Mucosa of descending colon (tissue), 3 donors: ENCODE results near the gene AP1AR. TPM values are rescaled to one million over a fixed set of nuclear protein-coding genes. Genes with fewer than 3 reads are reported as not detected.
A peak's percentile ranks its signal among the peaks of the same experiment; 100 is the strongest.

Experiments used
- ATAC-seq: fragments of 200-7000 bp; cut with Tn5 transposase; one replicate; pipeline ENCODE4 v1.9.1; 2020; ENCODE audit warnings: mild to moderate bottlenecking, moderate library complexity
- DNase-seq, 3 donors: peaks; one replicate each; pipeline ENCODE4 v3.0.0-alpha.2; 2020
- H3K36me3 ChIP-seq: fragments of 200-600 bp; one replicate; pipeline ENCODE4 v1.8.0; 2021; ENCODE audit warnings: low read depth, mild to moderate bottlenecking
- H3K4me1 ChIP-seq: fragments of 200-600 bp; one replicate; pipeline ENCODE4 v1.8.0; 2021; ENCODE audit warnings: low read depth, mild to moderate bottlenecking
- H3K4me3 ChIP-seq: fragments of 200-600 bp; one replicate; pipeline ENCODE4 v1.8.0; 2021; ENCODE audit warnings: mild to moderate bottlenecking
- H3K9me3 ChIP-seq: fragments of 200-600 bp; one replicate; pipeline ENCODE4 v1.8.0; 2021; ENCODE audit warnings: mild to moderate bottlenecking
- intact Hi-C, 2 donors: fragments of 100-400 bp; cut with DNase I in 1 of 2; cut with micrococcal nuclease in 1 of 2; formaldehyde crosslinking; loops; one replicate each; pipeline versions ENCODE4 v1.11.0 to v1.11.1; 2022; cut with DNase I, micrococcal nuclease
- total RNA-seq, 3 donors: library from RNA; stranded (reverse); fragmentation: NEBNext Ultra II Directional in 2 of 3; extraction: Animal tissue kit (Norgen Biotek cat#: 25700) in 2 of 3; gene quantifications; one replicate each; pipeline versions ENCODE4 v1.2.1 to v1.2.4, GENCODE V29; 2021 to 2023
- TF ChIP-seq, protein P1 (sequence below): fragments of 200-600 bp; IDR thresholded peaks from one replicate; pipeline ENCODE4 v1.8.0; 2022; ENCODE audit warnings: antibody characterized with exemption, mild to moderate bottlenecking
- donor health status: DM: no; HTN: no; CAD: no; lungs with moderate emphysema.
- donor health status: DM: no; HTN: no; CAD: no.
- donor health status: DM: no; HTN: yes; CAD: no.

The AP1AR gene
- total RNA-seq, 3 donors from 2014 or later = 32.3 to 51.5 (median 35.9) TPM

DNA sequence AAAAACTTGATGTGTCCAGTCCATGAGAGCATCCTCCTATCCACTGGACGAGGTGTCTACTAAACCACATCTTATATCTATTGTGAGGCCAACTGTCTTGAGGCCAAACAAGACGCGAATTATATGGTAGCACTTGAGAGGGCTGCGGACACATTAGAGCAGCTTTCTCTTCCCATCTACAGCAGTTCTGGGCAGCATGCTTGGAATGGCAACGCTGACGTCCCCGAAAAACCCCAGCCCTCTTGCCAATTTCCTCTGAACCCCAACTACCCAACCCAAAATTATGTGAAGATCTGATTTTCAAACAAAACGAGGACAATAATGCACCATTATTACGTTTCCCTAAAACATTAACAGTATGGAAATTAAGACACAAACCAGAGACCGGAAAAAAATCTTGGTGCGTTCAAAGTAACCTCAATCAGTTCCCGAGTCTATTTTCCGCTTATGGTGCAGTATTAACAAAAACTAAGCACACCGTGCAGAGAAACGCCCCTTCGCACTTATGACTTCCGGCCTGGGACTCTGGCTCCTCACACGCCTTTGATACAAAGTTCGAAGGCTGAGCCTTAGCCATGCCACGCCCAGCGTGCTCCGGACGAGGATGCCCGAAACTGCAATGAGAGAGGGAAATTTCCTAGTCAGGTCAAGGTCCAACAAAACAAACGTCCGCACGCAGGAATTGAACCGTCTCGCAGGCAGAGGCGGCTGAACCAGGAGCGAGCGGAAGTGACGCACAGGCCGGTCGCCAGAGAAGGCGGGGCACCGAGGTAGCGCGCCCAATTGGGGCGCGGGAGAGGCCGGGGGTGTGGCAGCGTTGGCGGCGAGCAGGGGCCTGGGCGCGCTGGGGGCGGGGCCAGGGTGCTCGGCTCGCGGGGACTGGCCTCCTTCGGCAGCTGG, 458 bp upstream of the AP1AR start:
- TF ChIP-seq, protein P1, sequence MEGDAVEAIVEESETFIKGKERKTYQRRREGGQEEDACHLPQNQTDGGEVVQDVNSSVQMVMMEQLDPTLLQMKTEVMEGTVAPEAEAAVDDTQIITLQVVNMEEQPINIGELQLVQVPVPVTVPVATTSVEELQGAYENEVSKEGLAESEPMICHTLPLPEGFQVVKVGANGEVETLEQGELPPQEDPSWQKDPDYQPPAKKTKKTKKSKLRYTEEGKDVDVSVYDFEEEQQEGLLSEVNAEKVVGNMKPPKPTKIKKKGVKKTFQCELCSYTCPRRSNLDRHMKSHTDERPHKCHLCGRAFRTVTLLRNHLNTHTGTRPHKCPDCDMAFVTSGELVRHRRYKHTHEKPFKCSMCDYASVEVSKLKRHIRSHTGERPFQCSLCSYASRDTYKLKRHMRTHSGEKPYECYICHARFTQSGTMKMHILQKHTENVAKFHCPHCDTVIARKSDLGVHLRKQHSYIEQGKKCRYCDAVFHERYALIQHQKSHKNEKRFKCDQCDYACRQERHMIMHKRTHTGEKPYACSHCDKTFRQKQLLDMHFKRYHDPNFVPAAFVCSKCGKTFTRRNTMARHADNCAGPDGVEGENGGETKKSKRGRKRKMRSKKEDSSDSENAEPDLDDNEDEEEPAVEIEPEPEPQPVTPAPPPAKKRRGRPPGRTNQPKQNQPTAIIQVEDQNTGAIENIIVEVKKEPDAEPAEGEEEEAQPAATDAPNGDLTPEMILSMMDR = no peak
- ATAC-seq (peak; percentile 94), DNase-seq (peak; percentile 98 to 99 (median 99))
- H3K4me1 ChIP-seq = peaks cover 16% of the 10 kb centered on the region
- H3K36me3 ChIP-seq = no peaks in the 10 kb centered on the region
- H3K4me3 ChIP-seq = peak overlapping the region; percentile 91
- intact Hi-C loops = loop anchor here in 1 of 2 donors (10.0 kb wide), 1 partner anchor 126 kb away; no protein-coding TSS in a partner anchor
- H3K9me3 ChIP-seq = no peaks in the 10 kb centered on the region

GRCh38 chr4:112234952-112235609, 3.5 kb downstream of the AP1AR start:
- intact Hi-C loops = loop anchor here (5.0 to 10.0 kb wide), 2 partner anchors 130 to 138 kb away; no protein-coding TSS in a partner anchor
- TF ChIP-seq, protein P1 = peak; percentile 59
- no peaks in the 10 kb centered on the region for H3K9me3 ChIP-seq

DNA sequence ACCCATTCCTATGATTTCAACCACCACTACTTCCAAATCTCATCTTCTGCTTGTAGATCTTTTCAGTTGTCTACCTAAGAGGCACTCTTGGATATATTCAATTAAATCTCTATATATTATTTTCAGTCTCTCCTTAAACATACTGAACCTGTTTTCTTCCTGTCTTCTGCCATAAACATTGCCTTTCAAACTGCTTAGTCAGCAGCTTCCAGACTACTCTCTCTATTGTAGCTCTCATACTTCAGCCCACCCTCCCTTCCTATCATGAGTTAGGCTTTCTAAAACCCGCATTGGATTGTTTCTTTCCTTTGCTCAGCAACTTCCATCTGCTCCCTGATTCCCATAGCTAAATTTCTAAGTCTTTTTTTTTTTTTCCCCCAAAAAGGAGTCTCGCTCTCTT, 4.5 kb downstream of the AP1AR start:
- no peaks in the 10 kb centered on the region for H3K9me3 ChIP-seq
- H3K4me1 ChIP-seq = peaks cover 16% of the 10 kb centered on the region
- H3K4me3 ChIP-seq = no peak overlapping the region
- intact Hi-C loops = loop anchor here (5.0 to 10.0 kb wide), 2 partner anchors 131 to 139 kb away; no protein-coding TSS in a partner anchor
- H3K36me3 ChIP-seq = no peaks in the 10 kb centered on the region
- ATAC-seq (no peak), DNase-seq (no peak)
- TF ChIP-seq, protein P1 = no peak

More at GRCh38 chr4:112234952-112235609, 3.5 kb downstream of the AP1AR start:
- H3K4me3 ChIP-seq = no peak overlapping the region
- DNase-seq = peak in 1 of 3 donors; percentile 96
- no peak for ATAC-seq
- peaks cover 16% of the 10 kb centered on the region for H3K4me1 ChIP-seq
- no peaks in the 10 kb centered on the region for H3K36me3 ChIP-seq

DNA sequence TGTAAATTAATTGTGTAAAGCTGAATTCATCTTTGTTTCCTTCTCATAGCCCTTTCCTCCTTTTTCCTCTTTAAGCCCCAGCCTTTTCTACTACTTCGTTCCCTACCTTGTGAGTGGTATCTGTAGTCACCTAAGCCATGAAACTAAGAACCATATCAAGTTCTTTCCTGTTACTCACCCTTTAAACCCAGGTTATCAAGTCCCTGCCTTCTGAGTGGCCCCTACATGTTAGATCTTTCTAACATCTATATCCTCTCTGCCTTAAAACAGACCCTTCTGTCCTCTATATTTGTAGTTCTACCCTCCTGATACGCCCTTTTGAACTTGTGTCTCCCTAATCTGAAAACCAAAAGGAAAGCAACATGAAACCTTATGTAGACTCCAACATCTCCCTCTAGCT, 7.2 kb downstream of the AP1AR start:
- Histone ChIP-seq H3K9me3 (no peaks in the 10 kb centered on the region), H3K4me3 (no peak overlapping the region), H3K36me3 (no peaks in the 10 kb centered on the region), H3K4me1 (peaks cover 11% of the 10 kb centered on the region)
- ATAC-seq (no peak), DNase-seq (no peak)
- intact Hi-C loops = loop anchor here (5.0 to 10.0 kb wide), 2 partner anchors 134 to 142 kb away; no protein-coding TSS in a partner anchor
- TF ChIP-seq, protein P1 = no peak

DNA sequence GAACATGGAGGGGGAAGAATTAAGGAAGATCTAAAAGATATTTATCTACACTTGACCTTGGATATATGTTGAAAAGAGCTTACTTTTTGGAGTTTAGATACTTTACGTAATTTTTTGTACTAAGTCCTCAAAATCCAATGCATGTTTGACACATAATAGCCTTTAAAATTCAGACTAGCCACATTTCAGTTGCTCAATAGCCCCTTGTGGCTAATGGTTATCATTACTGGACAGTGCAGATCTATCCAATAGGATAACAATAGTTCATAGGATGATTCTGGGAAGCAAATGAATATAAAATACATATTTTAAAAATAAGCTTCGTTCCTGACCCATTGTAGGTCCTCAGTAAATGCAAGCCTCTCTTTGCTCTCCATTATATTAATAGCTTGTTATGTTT, 13.8 kb downstream of the AP1AR start:
- TF ChIP-seq, protein P1 = no peak
- no peaks in the 10 kb centered on the region for H3K9me3 ChIP-seq
- no peak for ATAC-seq
- H3K4me1 ChIP-seq = no peaks in the 10 kb centered on the region
- H3K36me3 ChIP-seq = no peaks in the 10 kb centered on the region
- DNase-seq = no peak
- H3K4me3 ChIP-seq = no peak overlapping the region
- intact Hi-C loops = no loop called here
